HG02759 (cell line): ENCODE measurements around the gene ZNF197.
"Not testable (repeated sequence)": the region's sequence is repeated elsewhere in the genome, so short reads cannot be mapped to it uniquely, and the experiment has no call there.

Source experiments
- ATAC-seq: cut with Tn5 transposase; IDR thresholded peaks from one replicate; pipeline ENCODE4 v1.9.1; 2021; ENCODE audit warnings: mild to moderate bottlenecking, moderate library complexity; ENCODE audit not compliant: unreplicated experiment

The ZNF197 gene

GRCh38 chr3:44659434-44659833, 34.6 kb downstream of the ZNF197 start:
- no peak for ATAC-seq

- no peak for ATAC-seq
Measured at GRCh38 chr3:44661189-44661588, 36.4 kb downstream of the ZNF197 start.

- ATAC-seq, result no peak
Measured at GRCh38 chr3:44665173-44665572, 40.3 kb downstream of the ZNF197 start.

- no peak for ATAC-seq
Measured at GRCh38 chr3:44666346-44666745, 41.5 kb downstream of the ZNF197 start.

- no peak for ATAC-seq
Measured at GRCh38 chr3:44669760-44670159, 44.9 kb downstream of the ZNF197 start.

GRCh38 chr3:44673466-44673865, 48.6 kb downstream of the ZNF197 start:
- not testable (repeated sequence) for ATAC-seq

- no peak for ATAC-seq
Measured at GRCh38 chr3:44674211-44674610, 49.4 kb downstream of the ZNF197 start.

- no peak for ATAC-seq
Measured at GRCh38 chr3:44678480-44679116, 53.8 kb downstream of the ZNF197 start.

- no peak for ATAC-seq
Measured at GRCh38 chr3:44680921-44681455, 56.2 kb downstream of the ZNF197 start.

- no peak for ATAC-seq
Measured at GRCh38 chr3:44682182-44682896, 57.5 kb downstream of the ZNF197 start.

- ATAC-seq, result peak; percentile 90
Measured at GRCh38 chr3:44685128-44685800, 60.4 kb downstream of the ZNF197 start.

- ATAC-seq, result no peak
Measured at GRCh38 chr3:44687898-44688297, 63.1 kb downstream of the ZNF197 start.
